Measurements from ENCODE around the gene BMAL1. TPM values are rescaled to one million over a fixed set of nuclear protein-coding genes. Genes with fewer than 3 reads are reported as not detected.

Gene BMAL1
- polyA plus RNA-seq, 6 donors from 2014 or later: 3.7 to 6.5 (median 4.6) TPM

DNA sequence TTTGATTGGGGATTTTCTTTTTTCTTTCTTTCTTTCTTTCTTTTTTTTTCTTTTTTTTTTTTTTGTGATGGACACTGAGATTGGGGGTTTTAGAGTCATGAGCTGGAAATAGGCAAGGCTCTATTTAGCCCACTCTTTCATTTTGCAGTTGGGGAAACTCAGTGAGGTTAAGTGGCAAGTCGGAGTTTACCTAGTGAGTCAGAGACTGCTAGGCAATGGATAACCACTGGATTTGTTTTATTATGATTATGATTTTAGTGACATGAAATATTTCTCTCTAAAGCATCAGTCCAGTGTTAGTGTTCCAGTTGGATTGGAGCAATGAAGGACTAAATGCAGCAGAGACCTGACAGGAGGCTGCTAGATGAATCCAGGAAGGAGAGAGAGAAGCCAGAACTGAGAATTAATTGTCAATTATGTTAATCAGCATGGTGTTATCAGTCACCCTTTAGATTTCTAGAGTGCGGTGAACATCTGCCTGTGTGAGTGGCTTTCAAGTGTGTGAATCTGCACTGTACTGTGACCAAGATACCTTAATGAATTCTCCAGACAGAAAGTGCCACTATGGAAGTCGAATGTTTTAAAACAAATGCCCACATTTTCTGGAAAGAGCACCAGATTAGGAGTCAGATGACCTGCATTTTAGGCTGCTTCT is 10.9 kb downstream of the BMAL1 start:
- H3K27ac Mint-ChIP-seq: no peak overlapping the region
- no peak overlapping the region for H3K4me3 Mint-ChIP-seq
- ATAC-seq (ENCODE audit: low read depth in 2 of 2) (no peak), DNase-seq (no peak)
- peaks cover 29 to 37% (median 29%) of the 10 kb centered on the region in 3 donors for H3K4me1 Mint-ChIP-seq
- no peaks in the 10 kb centered on the region for H3K27me3 Mint-ChIP-seq
- H3K36me3 Mint-ChIP-seq: no peaks in the 10 kb centered on the region
- peaks cover 0 to 2% (median 0%) of the 10 kb centered on the region in 7 donors for H3K9me3 Mint-ChIP-seq

DNA sequence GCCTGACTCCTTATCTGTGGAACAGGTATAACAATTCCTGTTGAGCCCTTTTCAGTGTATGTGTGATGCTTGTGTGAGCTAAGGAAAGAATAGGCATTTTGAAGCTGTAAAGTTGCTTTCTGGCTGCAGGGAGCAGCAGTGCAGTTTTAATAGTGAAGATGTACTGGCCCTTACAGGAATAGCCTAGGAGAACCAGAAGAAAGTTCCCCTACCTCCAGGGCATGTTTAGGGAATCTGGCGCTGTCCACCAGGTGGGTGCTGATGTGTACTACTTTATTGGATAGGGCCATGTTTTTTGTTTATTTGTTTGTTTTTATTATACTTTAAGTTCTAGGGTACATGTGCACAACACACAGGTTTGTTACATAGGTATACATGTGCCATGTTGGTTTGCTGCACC is 11.5 kb downstream of the BMAL1 start:
- H3K27me3 Mint-ChIP-seq: no peaks in the 10 kb centered on the region
- DNase-seq (no peak), ATAC-seq (ENCODE audit: low read depth in 2 of 2) (no peak)
- peaks cover 0 to 2% (median 0%) of the 10 kb centered on the region in 7 donors for H3K9me3 Mint-ChIP-seq
- H3K4me3 Mint-ChIP-seq: no peak overlapping the region
- no peak overlapping the region for H3K27ac Mint-ChIP-seq
- H3K36me3 Mint-ChIP-seq: no peaks in the 10 kb centered on the region
- peaks cover 29 to 39% (median 33%) of the 10 kb centered on the region in 3 donors for H3K4me1 Mint-ChIP-seq

DNA sequence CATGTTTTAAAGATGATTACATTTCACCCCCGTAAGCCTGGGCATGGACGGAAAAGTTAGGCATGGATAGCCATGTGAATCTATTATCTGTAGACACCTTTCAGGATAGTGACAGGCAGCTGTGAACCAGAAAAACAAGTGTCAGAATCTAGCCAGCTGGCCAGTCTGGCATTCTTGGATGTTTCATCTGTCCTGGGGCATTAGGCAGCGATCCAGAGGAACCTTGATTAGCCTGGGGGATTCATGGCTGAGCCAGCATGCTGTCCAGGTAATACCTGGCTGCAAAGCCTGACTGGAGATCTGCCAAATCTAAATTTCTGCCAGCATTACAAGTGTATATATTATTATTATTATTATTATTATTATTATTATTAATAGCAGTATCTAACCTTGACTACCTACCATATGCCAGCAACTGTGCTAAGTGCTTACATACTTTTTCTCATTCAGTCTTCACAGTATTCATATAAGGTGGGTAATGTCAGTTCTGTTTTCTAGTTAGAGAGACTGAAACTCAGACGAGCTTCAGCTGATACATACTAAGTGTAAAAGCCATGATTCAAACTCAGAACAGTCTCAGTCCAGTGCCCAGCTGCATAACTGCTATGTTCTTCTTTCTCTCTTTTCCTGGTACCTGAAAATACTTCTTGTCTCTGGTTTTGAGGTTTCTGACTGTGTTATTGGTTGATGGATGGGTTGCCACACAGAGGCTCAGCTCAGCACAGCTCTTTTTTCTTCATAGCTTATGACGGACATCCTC is 12.8 kb downstream of the BMAL1 start:
- Mint-ChIP-seq H3K27ac (no peak overlapping the region), H3K9me3 (peaks cover 0 to 2% (median 0%) of the 10 kb centered on the region in 7 donors), H3K4me1 (peaks cover 30 to 42% (median 42%) of the 10 kb centered on the region in 3 donors), H3K27me3 (no peaks in the 10 kb centered on the region), H3K4me3 (no peak overlapping the region), H3K36me3 (no peaks in the 10 kb centered on the region)
- DNase-seq: no peak
- no peak for ATAC-seq (ENCODE audit: low read depth in 2 of 2)

DNA sequence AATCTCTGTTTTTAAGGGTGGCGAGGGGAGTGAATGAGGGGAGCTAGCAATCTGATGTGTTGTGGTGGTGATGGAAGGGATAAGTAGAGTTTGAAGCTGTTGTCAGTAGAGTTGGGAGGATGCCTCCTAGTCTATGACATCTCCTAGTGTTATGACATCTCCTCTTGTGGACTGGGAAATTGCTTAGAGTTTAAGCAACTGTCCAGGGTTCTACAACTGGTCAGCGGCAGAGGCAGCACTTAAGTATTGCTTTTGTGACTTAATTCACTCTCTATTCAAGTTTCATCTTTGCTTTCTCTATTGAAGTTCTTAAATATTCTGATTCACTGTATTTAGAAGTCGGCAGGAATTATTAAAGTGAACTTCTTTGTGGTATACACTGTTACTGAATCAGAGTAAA is 13.8 kb downstream of the BMAL1 start:
- H3K9me3 Mint-ChIP-seq: peaks cover 0 to 2% (median 0%) of the 10 kb centered on the region in 7 donors

DNA sequence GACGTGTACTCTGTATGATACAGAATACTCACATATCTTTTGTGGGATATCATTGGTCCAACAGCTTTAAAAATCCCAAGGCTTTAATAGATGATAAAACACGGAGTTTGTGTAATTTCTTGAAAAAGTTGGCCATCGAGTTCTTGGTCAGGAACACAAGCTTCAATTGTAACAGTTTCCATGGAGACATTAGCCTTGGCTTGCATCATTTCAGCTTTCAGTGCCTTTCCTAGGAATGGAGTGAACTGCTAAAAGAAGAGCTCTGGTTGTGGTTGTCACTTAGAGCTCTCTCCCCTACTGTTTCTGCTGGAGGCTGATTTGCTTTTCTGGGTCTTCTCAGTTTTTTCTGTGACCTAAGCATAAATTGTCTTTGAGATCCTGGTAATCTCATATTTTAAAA is 14.2 kb downstream of the BMAL1 start:
- no peak overlapping the region for H3K4me3 Mint-ChIP-seq
- DNase-seq (no peak), ATAC-seq (ENCODE audit: low read depth in 2 of 2) (no peak)
- peaks cover 36 to 52% (median 50%) of the 10 kb centered on the region in 3 donors for H3K4me1 Mint-ChIP-seq
- H3K9me3 Mint-ChIP-seq: peaks cover 0 to 2% (median 0%) of the 10 kb centered on the region in 7 donors
- H3K27ac Mint-ChIP-seq: no peak overlapping the region
- no peaks in the 10 kb centered on the region for H3K36me3 Mint-ChIP-seq
- H3K27me3 Mint-ChIP-seq: no peaks in the 10 kb centered on the region

More for the DNA sequence above, 13.8 kb downstream of the BMAL1 start:
- Mint-ChIP-seq H3K4me1 (peaks cover 36 to 50% (median 49%) of the 10 kb centered on the region in 3 donors), H3K36me3 (no peaks in the 10 kb centered on the region), H3K27me3 (no peaks in the 10 kb centered on the region), H3K4me3 (no peak overlapping the region), H3K27ac (no peak overlapping the region)
- no peak for DNase-seq
- no peak for ATAC-seq (ENCODE audit: low read depth in 2 of 2)

DNA sequence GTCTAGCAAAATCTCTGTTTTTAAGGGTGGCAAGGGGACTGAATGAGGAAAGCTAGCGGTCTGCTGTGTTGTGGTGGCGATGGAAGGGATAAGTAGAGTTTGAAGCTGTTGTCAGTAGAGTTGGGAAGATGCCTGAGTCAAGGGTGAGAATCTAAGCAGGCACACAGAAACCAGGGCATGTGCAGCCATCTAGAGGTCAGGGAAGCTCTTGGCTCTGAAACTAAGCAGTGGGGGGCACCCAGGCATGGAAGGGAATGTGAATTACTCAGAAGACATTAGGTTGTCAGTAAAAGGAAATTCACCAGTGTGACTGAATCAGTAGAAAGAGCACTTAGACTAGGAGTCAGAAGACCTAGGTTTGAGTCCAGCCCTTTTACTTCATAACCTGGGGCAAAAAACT is 15.4 kb downstream of the BMAL1 start:
- Mint-ChIP-seq H3K9me3 (peaks cover 0 to 2% (median 0%) of the 10 kb centered on the region in 7 donors), H3K4me1 (peaks cover 38 to 64% (median 52%) of the 10 kb centered on the region in 3 donors), H3K27ac (no peak overlapping the region), H3K4me3 (peak overlapping the region in 1 of 8 donors; percentile 16), H3K36me3 (no peaks in the 10 kb centered on the region), H3K27me3 (no peaks in the 10 kb centered on the region)
- no peak for ATAC-seq (ENCODE audit: low read depth in 2 of 2)
- no peak for DNase-seq

DNA sequence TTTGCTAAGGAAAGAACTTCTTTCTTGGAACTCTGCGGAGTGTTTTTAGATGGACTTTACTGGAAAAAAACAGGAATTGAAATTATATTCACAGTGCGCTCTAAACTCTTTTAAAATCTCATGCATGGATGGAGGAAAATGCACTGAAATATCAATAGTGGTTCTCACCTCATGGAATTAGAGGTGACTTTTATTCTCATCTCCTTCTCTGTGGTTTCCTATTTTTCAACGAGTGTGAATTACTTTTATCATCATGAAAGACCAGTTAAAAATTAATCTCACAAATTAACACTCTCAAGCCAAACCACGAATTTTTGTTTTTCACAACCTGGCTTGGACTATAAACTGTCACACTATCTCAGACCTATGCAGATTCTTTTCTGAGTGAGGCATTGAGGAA is 16.6 kb downstream of the BMAL1 start:
- H3K4me1 Mint-ChIP-seq: peaks cover 46 to 66% (median 61%) of the 10 kb centered on the region in 3 donors
- H3K27me3 Mint-ChIP-seq: no peaks in the 10 kb centered on the region
- DNase-seq (no peak), ATAC-seq (ENCODE audit: low read depth in 2 of 2) (no peak)
- H3K36me3 Mint-ChIP-seq: no peaks in the 10 kb centered on the region
- H3K4me3 Mint-ChIP-seq: no peak overlapping the region
- no peak overlapping the region for H3K27ac Mint-ChIP-seq
- peaks cover 0 to 2% (median 0%) of the 10 kb centered on the region in 7 donors for H3K9me3 Mint-ChIP-seq

DNA sequence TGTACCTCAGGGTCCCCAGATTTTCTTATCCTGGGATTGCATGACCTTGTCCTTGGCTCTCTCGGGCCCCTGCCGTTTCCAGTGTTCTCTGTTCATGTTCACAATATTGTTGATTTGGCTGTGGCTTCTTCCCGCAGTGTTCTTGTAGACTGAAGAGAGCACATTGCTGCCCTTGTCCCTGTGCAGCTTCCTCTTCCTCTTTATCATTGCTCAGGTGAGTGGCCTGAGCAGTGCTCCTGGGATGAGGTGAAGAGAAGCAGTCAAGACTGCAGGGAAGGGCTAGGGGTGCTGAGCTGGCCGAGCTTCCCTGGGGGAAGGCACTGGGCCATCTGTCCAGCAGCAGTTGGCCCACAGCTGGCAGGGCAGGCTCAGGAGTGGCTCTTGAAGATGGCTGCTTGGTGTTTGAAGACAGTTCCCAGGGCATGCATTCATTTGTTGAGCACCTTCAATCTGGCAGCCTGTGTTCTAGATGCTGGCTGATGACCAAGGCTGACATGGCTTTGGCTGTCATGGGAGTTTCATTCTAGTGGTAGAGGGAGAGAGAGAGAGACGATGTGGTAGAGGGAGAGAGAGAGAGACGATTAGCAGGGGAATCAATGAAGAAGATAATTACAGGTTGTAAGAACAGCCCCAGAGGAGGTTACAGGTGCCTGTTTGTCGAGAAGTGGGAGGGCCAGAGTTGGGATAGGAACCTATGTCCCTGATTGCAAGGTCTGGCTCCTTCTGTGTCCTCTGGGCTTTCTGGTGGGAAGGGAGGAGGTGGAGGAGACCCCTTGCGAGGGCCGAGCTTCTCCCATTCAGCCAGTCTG is 17.4 kb downstream of the BMAL1 start:
- Mint-ChIP-seq H3K27me3 (no peaks in the 10 kb centered on the region), H3K4me1 (peaks cover 50 to 67% (median 64%) of the 10 kb centered on the region in 3 donors), H3K9me3 (peaks cover 0 to under 1% (median 0%) of the 10 kb centered on the region in 7 donors), H3K4me3 (peak overlapping the region in 1 of 8 donors; percentile 53), H3K36me3 (no peaks in the 10 kb centered on the region), H3K27ac (peak overlapping the region in 2 of 6 donors; percentile 6 to 16)
- DNase-seq (no peak), ATAC-seq (ENCODE audit: low read depth in 2 of 2) (no peak)

DNA sequence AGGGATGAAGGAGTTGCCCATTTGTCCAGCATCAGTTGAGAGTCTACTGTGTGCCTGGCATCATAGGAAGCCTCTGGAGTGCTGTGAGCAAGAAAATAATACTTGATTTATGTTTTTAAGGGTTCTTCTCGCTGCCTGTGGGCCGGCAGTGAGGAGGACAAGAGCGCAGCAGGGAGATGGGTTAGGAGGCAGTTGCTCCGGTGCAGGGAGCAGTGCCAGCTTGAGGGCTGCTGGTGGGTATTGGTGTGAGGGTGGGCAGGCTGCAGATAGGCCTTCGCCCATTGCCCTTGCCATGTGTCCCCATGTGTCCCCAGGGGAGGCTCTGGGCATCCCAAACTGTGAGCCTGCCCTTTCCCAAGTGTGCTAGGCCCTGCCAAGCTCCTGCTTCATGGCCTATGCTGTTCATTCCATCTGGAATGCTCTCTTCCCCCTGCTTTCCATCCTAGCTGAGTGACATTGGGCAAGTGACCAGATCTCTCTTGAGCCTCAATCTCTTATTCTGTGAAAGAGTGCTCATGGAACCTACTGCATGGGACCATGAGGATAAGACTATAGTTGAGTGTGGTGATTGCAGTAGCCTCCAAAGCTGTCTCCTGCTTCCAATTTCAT is 19.8 kb downstream of the BMAL1 start:
- no peak overlapping the region for H3K4me3 Mint-ChIP-seq
- no peak for DNase-seq
- no peak overlapping the region for H3K27ac Mint-ChIP-seq
- peaks cover 52 to 80% (median 60%) of the 10 kb centered on the region in 3 donors for H3K4me1 Mint-ChIP-seq
- ATAC-seq (ENCODE audit: low read depth in 2 of 2): no peak
- peaks cover 0 to 1% (median 0%) of the 10 kb centered on the region in 7 donors for H3K9me3 Mint-ChIP-seq
- no peaks in the 10 kb centered on the region for H3K27me3 Mint-ChIP-seq
- H3K36me3 Mint-ChIP-seq: no peaks in the 10 kb centered on the region

DNA sequence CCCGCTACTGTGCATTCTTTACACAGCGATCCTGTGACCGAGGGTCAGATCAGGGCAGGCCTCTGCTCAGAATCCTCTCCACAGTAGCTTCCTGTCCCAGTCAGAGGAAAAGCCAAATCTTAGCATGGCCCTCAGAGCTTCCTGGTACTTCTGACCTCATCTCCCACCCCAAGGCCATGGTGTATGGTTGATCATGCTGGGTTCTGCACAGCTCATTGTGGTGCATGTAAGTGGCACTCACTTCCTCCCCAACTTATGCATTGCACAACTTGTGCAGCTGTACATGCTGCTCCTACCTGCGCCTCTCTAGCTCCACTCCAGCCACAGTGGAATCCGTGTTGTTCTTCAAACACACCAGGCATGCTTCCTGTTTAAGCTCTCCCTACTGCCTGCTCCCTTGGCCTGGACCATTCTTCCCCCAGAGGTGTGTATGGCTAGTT is 20.3 kb downstream of the BMAL1 start:
- H3K27ac Mint-ChIP-seq: peak overlapping the region in 2 of 6 donors; percentile 26 to 30
- DNase-seq (no peak), ATAC-seq (ENCODE audit: low read depth in 2 of 2) (no peak)
- H3K36me3 Mint-ChIP-seq: peaks cover 1 to 3% of the 10 kb centered on the region in 2 donors
- peaks cover 50 to 80% (median 56%) of the 10 kb centered on the region in 3 donors for H3K4me1 Mint-ChIP-seq
- no peak overlapping the region for H3K4me3 Mint-ChIP-seq
- H3K27me3 Mint-ChIP-seq: no peaks in the 10 kb centered on the region
- peaks cover 0 to 1% (median under 1%) of the 10 kb centered on the region in 7 donors for H3K9me3 Mint-ChIP-seq

DNA sequence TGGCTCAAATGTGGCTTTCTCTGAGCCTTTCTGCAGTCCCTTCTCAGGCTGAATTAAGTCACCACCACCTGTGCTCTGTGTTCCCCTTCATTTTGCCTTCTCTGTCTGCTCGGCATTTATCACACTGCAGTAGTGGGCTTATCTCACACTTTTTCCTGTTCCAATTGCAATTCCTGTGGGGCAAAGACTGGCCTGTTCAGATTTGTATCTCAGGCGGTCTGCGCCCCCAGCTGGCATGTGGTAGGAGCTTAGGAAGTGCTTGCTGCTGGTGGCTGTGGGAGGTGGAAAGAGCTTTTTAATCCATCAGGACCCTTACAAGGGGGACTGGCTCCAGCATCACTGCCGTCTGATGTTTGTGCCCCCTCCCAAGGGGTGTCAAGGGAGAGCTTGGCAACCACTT is 21.2 kb downstream of the BMAL1 start:
- ATAC-seq (ENCODE audit: low read depth in 2 of 2) (no peak), DNase-seq (no peak)
- peaks cover 0 to 9% (median 4%) of the 10 kb centered on the region in 7 donors for H3K9me3 Mint-ChIP-seq
- H3K27ac Mint-ChIP-seq: no peak overlapping the region
- H3K4me3 Mint-ChIP-seq: no peak overlapping the region
- peaks cover 9 to 11% of the 10 kb centered on the region in 2 donors for H3K36me3 Mint-ChIP-seq
- no peaks in the 10 kb centered on the region for H3K27me3 Mint-ChIP-seq
- H3K4me1 Mint-ChIP-seq: peaks cover 49 to 83% (median 54%) of the 10 kb centered on the region in 3 donors

DNA sequence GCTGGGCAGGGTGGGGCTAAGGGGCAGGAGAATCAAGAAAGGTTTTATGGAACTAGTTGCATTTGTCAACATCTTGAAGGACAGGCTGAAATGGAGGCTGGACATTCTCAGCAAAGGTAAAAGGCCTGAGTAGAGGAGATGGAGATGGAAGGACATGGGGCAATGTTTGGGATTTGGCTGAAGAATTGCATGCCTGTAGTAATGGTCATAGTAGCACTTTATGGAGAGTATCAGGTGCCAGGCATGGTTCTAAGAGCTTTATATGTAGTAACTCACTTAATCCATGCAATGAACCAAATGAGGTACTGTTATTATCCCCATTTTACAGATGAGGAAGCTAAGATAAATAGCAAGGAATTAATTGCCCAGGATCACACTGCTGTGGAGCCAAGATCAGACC is 23.9 kb downstream of the BMAL1 start:
- peaks cover 0 to 13% (median 7%) of the 10 kb centered on the region in 7 donors for H3K9me3 Mint-ChIP-seq
- H3K4me1 Mint-ChIP-seq: peaks cover 27 to 63% (median 45%) of the 10 kb centered on the region in 3 donors
- peak overlapping the region in 2 of 6 donors; percentile 70 to 89 for H3K27ac Mint-ChIP-seq
- ATAC-seq (ENCODE audit: low read depth in 2 of 2): no peak
- H3K27me3 Mint-ChIP-seq: no peaks in the 10 kb centered on the region
- H3K4me3 Mint-ChIP-seq: peak overlapping the region in 1 of 8 donors; percentile 16
- peaks cover 14% of the 10 kb centered on the region in 2 donors for H3K36me3 Mint-ChIP-seq
- no peak for DNase-seq

Measured in naive B cell (primary cell).